Keratinocyte (primary cell): Measurements from ENCODE around the gene CACNA1C. TPM values are rescaled to one million over a fixed set of nuclear protein-coding genes. Genes with fewer than 3 reads are reported as not detected.

ENCODE experiments used
- DNase-seq: peaks from one replicate; pipeline ENCODE4 v3.0.0-alpha.2; 2011; ENCODE audit warnings: low read depth, missing footprints, low spot score
- FAIRE-seq: peaks from 2 replicates; lab custom pipeline; 2011; peaks lifted over from hg19 to GRCh38; lab: Jason Lieb, UNC
- H2AFZ ChIP-seq: 2 replicates; pipeline ENCODE4 v1.6.0; 2012; ENCODE audit warnings: low read length, control low read depth, inconsistent platforms; ENCODE audit not compliant: control insufficient read depth
- H3K27ac ChIP-seq: 2 replicates; pipeline ENCODE4 v1.5.1; 2011; ENCODE audit warnings: low read length; ENCODE audit not compliant: control insufficient read depth, insufficient read depth
- H3K27me3 ChIP-seq: 3 replicates; pipeline ENCODE4 v1.6.0; 2011; ENCODE audit warnings: low read length; ENCODE audit not compliant: control insufficient read depth, insufficient read depth; ENCODE audit errors: extremely low read depth
- H3K36me3 ChIP-seq, 2 experiments: 2 replicates in 1 of 2; 3 replicates in 1 of 2; pipeline ENCODE4 v1.5.1; 2011; ENCODE audit warnings: low read length in 2 of 2, mild to moderate bottlenecking in 1 of 2; ENCODE audit not compliant: control insufficient read depth in 2 of 2, insufficient read depth in 2 of 2; ENCODE audit errors: extremely low read depth in 1 of 2
- H3K4me1 ChIP-seq: 3 replicates; pipeline ENCODE4 v1.5.1; 2011; ENCODE audit warnings: low read length; ENCODE audit not compliant: control insufficient read depth, insufficient read depth; ENCODE audit errors: extremely low read depth
- H3K4me2 ChIP-seq: 3 replicates; pipeline ENCODE4 v1.6.0; 2011; ENCODE audit warnings: low read depth, low read length; ENCODE audit not compliant: control insufficient read depth, insufficient read depth; ENCODE audit errors: extremely low read depth
- H3K4me3 ChIP-seq, 3 experiments: fragments of 200-600 bp in 1 of 3; sonication (generic) in 1 of 3; 2 replicates in 2 of 3; 3 replicates in 1 of 3; pipeline ENCODE4 v1.5.1; 2011 to 2016; ENCODE audit warnings: low read length in 3 of 3, mild to moderate bottlenecking in 3 of 3, control low read depth in 2 of 3, inconsistent platforms in 1 of 3, low read depth in 1 of 3, mixed read lengths in 1 of 3, mixed run types in 1 of 3, moderate library complexity in 1 of 3; ENCODE audit not compliant: control insufficient read depth in 2 of 3, insufficient read depth in 2 of 3; ENCODE audit errors: extremely low read depth in 1 of 3
- H3K79me2 ChIP-seq: 2 replicates; pipeline ENCODE4 v1.6.0; 2012; ENCODE audit warnings: low read length; ENCODE audit not compliant: control insufficient read depth, insufficient read depth
- H3K9ac ChIP-seq: 3 replicates; pipeline ENCODE4 v1.6.0; 2011; ENCODE audit warnings: low read length; ENCODE audit not compliant: control insufficient read depth, insufficient read depth; ENCODE audit errors: extremely low read depth
- H3K9me1 ChIP-seq: 3 replicates; pipeline ENCODE4 v1.6.0; 2011; ENCODE audit warnings: low read length; ENCODE audit not compliant: control insufficient read depth, insufficient read depth; ENCODE audit errors: extremely low read depth
- H3K9me3 ChIP-seq: 2 replicates; pipeline ENCODE4 v1.5.1; 2012; ENCODE audit warnings: low read depth, low read length; ENCODE audit not compliant: control insufficient read depth
- H4K20me1 ChIP-seq: 3 replicates; pipeline ENCODE4 v1.6.0; 2011; ENCODE audit warnings: low read length; ENCODE audit not compliant: control insufficient read depth, insufficient read depth; ENCODE audit errors: extremely low read depth
- CTCF ChIP-seq, 3 experiments: IDR thresholded peaks in 1 of 3; conservative IDR thresholded peaks in 1 of 3; optimal IDR thresholded peaks in 1 of 3; 2 replicates in 2 of 3; 3 replicates in 1 of 3; pipeline versions ENCODE3 to v1.5.1; 2011; ENCODE audit warnings: low read length in 3 of 3, mild to moderate bottlenecking in 3 of 3, moderate library complexity in 2 of 3, control low read depth in 1 of 3, inconsistent platforms in 1 of 3; ENCODE audit not compliant: insufficient read depth in 2 of 3; ENCODE audit errors: extremely low read depth in 1 of 3
- EZH2 ChIP-seq: IDR thresholded peaks from one replicate; pipeline ENCODE4 v1.6.1; 2012; ENCODE audit warnings: inconsistent platforms, mild to moderate bottlenecking, low read length, moderate library complexity
- dilution Hi-C: fragments of 300-500 bp; cut with MboI; formaldehyde crosslinking; loops from one replicate; pipeline ENCODE4 v1.7.0; 2020; ENCODE audit warnings: low sequenced_read_pairs; ENCODE audit not compliant: extremely low pct_ligation_motif_present
- polyA plus RNA-seq, 5 experiments: library from polyadenylated mRNA; depleted of rRNA in 3 of 5; stranded (reverse) in 3 of 5; stranded (forward) in 1 of 5; unstranded in 1 of 5; fragments of >200 nt; gene quantifications; 1 replicate in 1 of 5; 2 replicates in 3 of 5; 3 replicates in 1 of 5; pipeline versions ENCODE4 v1.2.1 to v1.2.3, GENCODE V29; 2011 to 2012; ENCODE audit warnings: missing spikeins in 2 of 5, low read depth in 1 of 5, low replicate concordance in 1 of 5

Gene CACNA1C
- polyA plus RNA-seq, 1 donor (not counting 4 experiments of a cell fraction or from before 2014, with no cell fraction given), result not detected

GRCh38 chr12:2288471-2288870 lies 235.7 kb downstream of the CACNA1C start:
- no peaks in the 10 kb centered on the region for H3K79me2 ChIP-seq
- H3K36me3 ChIP-seq, result no peaks in the 10 kb centered on the region
- H3K9ac ChIP-seq, result no peak overlapping the region
- H3K27me3 ChIP-seq, result peaks cover 27% of the 10 kb centered on the region
- no peaks in the 10 kb centered on the region for H3K9me1 ChIP-seq
- no peak for FAIRE-seq
- no peaks in the 10 kb centered on the region for H3K9me3 ChIP-seq
- no peak overlapping the region for H3K27ac ChIP-seq
- no peak overlapping the region for H3K4me2 ChIP-seq
- H2AFZ ChIP-seq, result no peak overlapping the region
- H4K20me1 ChIP-seq, result no peaks in the 10 kb centered on the region
- H3K4me1 ChIP-seq, result no peaks in the 10 kb centered on the region
- H3K4me3 ChIP-seq, result no peak overlapping the region
- no peak for DNase-seq
- dilution Hi-C loops, result loop anchor here (25.0 kb wide), 1 partner anchor 251 kb away; no protein-coding TSS in a partner anchor
- no peak for TF ChIP-seq EZH2
- no peak for TF ChIP-seq CTCF (optimal IDR thresholded peaks at IDR 0.05 in 1 of 3, IDR thresholded peaks at IDR 0.05 in 1 of 3, conservative IDR thresholded peaks at IDR 0.05 in 1 of 3; ENCODE audit: extremely low read depth in 1 of 3, insufficient read depth in 2 of 3, low read length in 3 of 3)

GRCh38 chr12:2288875-2289274 lies 236.1 kb downstream of the CACNA1C start:
- Histone ChIP-seq H3K4me3 (no peak overlapping the region), H3K36me3 (no peaks in the 10 kb centered on the region), H3K9me3 (no peaks in the 10 kb centered on the region)

More at GRCh38 chr12:2288875-2289274, 236.1 kb downstream of the CACNA1C start:
- no peaks in the 10 kb centered on the region for H4K20me1 ChIP-seq
- H3K4me2 ChIP-seq, result no peak overlapping the region
- TF ChIP-seq EZH2 (no peak), CTCF (optimal IDR thresholded peaks at IDR 0.05 in 1 of 3, IDR thresholded peaks at IDR 0.05 in 1 of 3, conservative IDR thresholded peaks at IDR 0.05 in 1 of 3; ENCODE audit: extremely low read depth in 1 of 3, insufficient read depth in 2 of 3, low read length in 3 of 3) (no peak)
- no peak overlapping the region for H3K27ac ChIP-seq
- no peak for FAIRE-seq
- dilution Hi-C loops, result loop anchor here (25.0 kb wide), 1 partner anchor 252 kb away; no protein-coding TSS in a partner anchor
- H3K27me3 ChIP-seq, result peaks cover 24% of the 10 kb centered on the region
- no peaks in the 10 kb centered on the region for H3K9me1 ChIP-seq
- H3K9ac ChIP-seq, result no peak overlapping the region
- H3K4me1 ChIP-seq, result no peaks in the 10 kb centered on the region
- DNase-seq, result no peak
- no peak overlapping the region for H2AFZ ChIP-seq
- H3K79me2 ChIP-seq, result no peaks in the 10 kb centered on the region
